Posterior cingulate gyrus (tissue), 11 donors: ENCODE data around the gene PBRM1.
"Not testable (repeated sequence)": the region's sequence is repeated elsewhere in the genome, so short reads cannot be mapped to it uniquely, and the experiment has no call there.

Experiments used
- DNase-seq, 10 donors: peaks; one replicate each; pipeline versions ENCODE4 v3.0.0 to v3.0.0-alpha.2; 2020 to 2021; ENCODE audit warnings: mixed read lengths in 3 of 10
- intact Hi-C: fragments of 100-400 bp; cut with DNase I; formaldehyde crosslinking; loops from one replicate; pipeline ENCODE4 v1.15.1; 2023

The PBRM1 gene

GRCh38 chr3:52527732-52528585 lies 157.8 kb downstream of the PBRM1 start:
- intact Hi-C loops = no loop called here

GRCh38 chr3:52527039-52527731 lies 158.5 kb downstream of the PBRM1 start:
- DNase-seq = peak in 4 of 10 donors; percentile 4 to 83 (median 54)
- intact Hi-C loops = no loop called here

More at GRCh38 chr3:52527732-52528585, 157.8 kb downstream of the PBRM1 start:
- DNase-seq = peak in 6 of 10 donors; percentile 1 to 77 (median 25)

- DNase-seq = peak in 2 of 10 donors; percentile 36 to 49
- intact Hi-C loops = not testable (repeated sequence)
Measured at GRCh38 chr3:52526671-52527038, 159.1 kb downstream of the PBRM1 start.

GRCh38 chr3:52525680-52526561 lies 159.8 kb downstream of the PBRM1 start:
- intact Hi-C loops = no loop called here
- DNase-seq = peak in 5 of 10 donors; percentile 4 to 69 (median 18)

GRCh38 chr3:52524752-52525679 lies 160.7 kb downstream of the PBRM1 start:
- DNase-seq = peak in 5 of 10 donors; percentile 9 to 82 (median 64)
- intact Hi-C loops = no loop called here

- peak in 4 of 10 donors; percentile 4 to 48 (median 18) for DNase-seq
- intact Hi-C loops = no loop called here
Measured at GRCh38 chr3:52524258-52524751, 161.4 kb downstream of the PBRM1 start.

GRCh38 chr3:52523386-52524257 lies 162.1 kb downstream of the PBRM1 start:
- DNase-seq = peak in 4 of 10 donors; percentile 24 to 74 (median 54)

GRCh38 chr3:52522651-52523251 lies 163.0 kb downstream of the PBRM1 start:
- intact Hi-C loops = no loop called here
- peak in 4 of 10 donors; percentile 13 to 75 (median 53) for DNase-seq

More at GRCh38 chr3:52523386-52524257, 162.1 kb downstream of the PBRM1 start:
- intact Hi-C loops = no loop called here

GRCh38 chr3:52521881-52522650 lies 163.6 kb downstream of the PBRM1 start:
- peak in 4 of 10 donors; percentile 20 to 82 (median 56) for DNase-seq
- intact Hi-C loops = no loop called here

- intact Hi-C loops = no loop called here
- peak in 3 of 10 donors; percentile 5 to 77 (median 31) for DNase-seq
Measured at GRCh38 chr3:52521488-52521824, 164.3 kb downstream of the PBRM1 start.

GRCh38 chr3:52520716-52521487 lies 164.8 kb downstream of the PBRM1 start:
- intact Hi-C loops = no loop called here
- DNase-seq = peak in 2 of 10 donors; percentile 14 to 53

GRCh38 chr3:52520141-52520667 lies 165.5 kb downstream of the PBRM1 start:
- DNase-seq = no peak
- intact Hi-C loops = no loop called here

- DNase-seq = no peak
- intact Hi-C loops = no loop called here
Measured at GRCh38 chr3:52519445-52520140, 166.1 kb downstream of the PBRM1 start.

- intact Hi-C loops = no loop called here
- DNase-seq = no peak
Measured at GRCh38 chr3:52518723-52519444, 166.8 kb downstream of the PBRM1 start.
